ENCODE measurements around the gene DDX28.
A peak's percentile ranks its signal among the peaks of the same experiment; 100 is the strongest.

Gene DDX28, protein sequence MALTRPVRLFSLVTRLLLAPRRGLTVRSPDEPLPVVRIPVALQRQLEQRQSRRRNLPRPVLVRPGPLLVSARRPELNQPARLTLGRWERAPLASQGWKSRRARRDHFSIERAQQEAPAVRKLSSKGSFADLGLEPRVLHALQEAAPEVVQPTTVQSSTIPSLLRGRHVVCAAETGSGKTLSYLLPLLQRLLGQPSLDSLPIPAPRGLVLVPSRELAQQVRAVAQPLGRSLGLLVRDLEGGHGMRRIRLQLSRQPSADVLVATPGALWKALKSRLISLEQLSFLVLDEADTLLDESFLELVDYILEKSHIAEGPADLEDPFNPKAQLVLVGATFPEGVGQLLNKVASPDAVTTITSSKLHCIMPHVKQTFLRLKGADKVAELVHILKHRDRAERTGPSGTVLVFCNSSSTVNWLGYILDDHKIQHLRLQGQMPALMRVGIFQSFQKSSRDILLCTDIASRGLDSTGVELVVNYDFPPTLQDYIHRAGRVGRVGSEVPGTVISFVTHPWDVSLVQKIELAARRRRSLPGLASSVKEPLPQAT
- total RNA-seq = 21.2 to 26.5 reads per million in 2 donors

GRCh38 chr16:68022728-68023537 is at the start of gene DDX28, which contains the start of gene DUS2:
DDX28 (minus strand) TSS chr16:68023232; CDS start chr16:68023202, 30 bp downstream.
DUS2 (plus strand) TSS chr16:68023284; CDS start chr16:68038024, 14,740 bp downstream.
- DNase-seq = peak; percentile 91

DNA sequence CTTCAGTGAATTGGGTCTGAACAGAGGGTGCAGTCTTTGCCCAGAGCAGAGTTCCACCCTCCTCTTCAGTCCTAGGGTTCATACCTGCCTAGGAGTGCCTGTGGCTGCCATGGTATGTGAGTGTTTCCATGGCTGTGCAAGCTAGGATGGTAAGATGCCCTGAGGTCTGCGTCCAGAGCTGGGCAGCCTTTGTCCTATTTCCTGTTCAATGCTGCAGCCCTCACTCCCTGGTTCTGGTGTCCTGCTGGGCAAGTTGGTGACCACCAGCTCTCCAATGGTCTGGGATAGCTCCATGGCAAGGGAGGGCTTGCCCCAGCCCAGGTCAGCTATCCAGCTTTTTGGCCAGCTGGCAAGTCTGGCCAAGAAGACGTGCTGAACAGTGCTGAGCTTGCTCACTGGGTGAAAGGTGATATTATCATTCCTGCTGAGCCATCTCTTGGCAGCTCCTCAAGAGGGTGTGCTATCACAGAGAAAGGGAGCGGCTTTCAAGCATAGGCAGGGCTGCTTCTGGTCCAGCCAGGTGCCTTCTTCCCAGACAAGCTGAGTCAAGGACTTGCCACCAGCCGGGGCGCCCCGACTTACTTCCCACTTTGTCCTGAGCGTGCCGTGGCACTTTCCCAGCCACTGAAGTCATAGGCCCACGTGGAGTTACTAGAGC is 49.1 kb upstream of the DDX28 start:
- DNase-seq = no peak

DNA sequence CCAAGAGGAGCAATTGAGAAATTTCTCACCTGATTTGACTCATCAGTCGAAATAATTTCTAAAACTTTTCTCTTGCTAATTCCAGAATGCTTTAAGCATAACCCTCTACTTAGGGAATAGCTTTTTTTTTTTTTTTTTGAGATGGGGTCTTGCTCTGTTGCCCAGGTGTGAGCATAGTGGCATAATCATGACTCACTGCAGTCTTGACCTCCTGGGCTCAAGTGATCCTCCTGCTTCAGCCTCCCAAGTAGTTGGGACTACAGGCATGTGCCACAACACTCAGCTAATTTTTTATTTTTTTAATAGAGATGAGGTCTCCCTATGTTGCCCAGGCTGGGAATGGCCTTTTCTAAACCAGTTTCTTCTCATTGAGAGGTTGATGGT is 48.5 kb upstream of the DDX28 start:
- DNase-seq = no peak

GRCh38 chr16:68070806-68071517 is 47.9 kb upstream of the DDX28 start:
- no peak for DNase-seq

- no peak for DNase-seq
Measured at GRCh38 chr16:68070249-68070730, 47.3 kb upstream of the DDX28 start.

- DNase-seq = no peak
Measured at GRCh38 chr16:68069511-68070248, 46.6 kb upstream of the DDX28 start.

- no peak for DNase-seq
Measured at GRCh38 chr16:68068926-68069325, 45.9 kb upstream of the DDX28 start.

DNA sequence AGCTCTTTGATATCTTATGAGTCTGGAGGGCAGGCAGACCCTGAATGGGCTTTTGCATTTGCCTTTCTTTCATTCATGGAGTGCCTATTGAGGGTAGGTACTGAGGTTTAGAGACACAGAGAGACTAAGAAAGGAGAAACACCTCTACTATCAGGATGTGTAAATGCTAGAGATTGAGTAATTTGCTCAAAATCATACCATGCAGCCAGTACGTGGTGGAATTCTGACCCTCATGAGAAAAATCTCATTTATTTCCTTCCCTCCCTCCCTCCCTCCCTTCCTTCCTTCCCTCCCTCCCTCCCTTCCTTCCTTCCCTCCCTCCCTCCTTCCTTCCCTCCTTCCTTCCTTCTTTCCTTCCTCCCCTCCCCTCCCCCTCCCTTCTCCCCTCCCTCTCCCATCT is 43.7 kb upstream of the DDX28 start:
- no peak for DNase-seq

DNA sequence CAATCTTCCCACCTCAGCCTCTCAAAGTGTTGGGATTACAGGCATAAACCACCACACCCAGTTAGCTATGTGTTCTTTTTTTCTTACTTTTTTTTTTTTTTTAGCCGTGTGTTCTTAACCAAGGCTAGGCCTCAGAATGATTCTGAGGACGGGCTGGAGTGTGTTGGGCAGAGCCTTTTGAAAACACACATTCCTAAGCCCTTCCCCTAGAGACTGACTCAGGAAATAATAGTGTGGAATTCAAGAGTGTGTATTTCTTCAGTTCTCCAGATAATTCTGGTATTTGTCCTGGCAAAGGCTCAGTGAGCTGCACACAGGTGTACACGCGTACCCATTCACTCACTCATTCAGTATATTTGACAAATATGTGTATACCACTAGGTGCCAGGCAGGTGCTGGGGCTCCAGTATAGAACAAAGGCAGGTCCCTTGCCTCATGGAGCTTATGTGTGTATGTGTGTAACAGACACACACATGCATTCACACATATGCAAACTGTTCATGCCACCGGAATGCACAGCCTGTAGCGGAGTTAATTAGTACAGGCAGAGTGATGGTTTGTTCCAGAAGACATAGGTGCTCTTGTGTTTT is 42.8 kb upstream of the DDX28 start:
- DNase-seq = no peak

GRCh38 chr16:68064791-68065365 is 41.8 kb upstream of the DDX28 start:
- no peak for DNase-seq

DNA sequence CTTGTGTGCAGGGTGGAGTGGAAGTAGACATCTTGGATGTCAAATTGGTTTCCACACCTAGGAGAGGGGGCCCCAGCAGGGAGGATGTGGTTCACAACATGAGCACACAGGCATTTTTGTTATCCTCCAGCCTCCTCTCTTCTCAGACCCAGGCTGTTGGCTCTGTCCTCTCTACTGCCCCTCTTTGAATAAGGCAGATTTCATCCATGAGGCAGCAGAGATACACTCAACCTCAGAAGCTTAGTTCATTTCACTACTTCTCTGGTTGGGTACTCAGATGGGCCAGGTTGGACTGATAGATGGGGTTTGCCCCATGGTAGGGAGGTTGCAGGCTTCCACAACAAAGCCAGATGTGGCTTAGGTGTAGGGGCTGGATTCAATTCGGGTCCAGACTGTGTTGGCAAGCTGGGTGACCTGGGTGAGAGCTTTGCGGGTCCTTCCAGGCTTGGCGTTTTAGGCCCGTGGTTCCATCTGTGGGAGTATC is 39.9 kb upstream of the DDX28 start:
- no peak for DNase-seq

DNA sequence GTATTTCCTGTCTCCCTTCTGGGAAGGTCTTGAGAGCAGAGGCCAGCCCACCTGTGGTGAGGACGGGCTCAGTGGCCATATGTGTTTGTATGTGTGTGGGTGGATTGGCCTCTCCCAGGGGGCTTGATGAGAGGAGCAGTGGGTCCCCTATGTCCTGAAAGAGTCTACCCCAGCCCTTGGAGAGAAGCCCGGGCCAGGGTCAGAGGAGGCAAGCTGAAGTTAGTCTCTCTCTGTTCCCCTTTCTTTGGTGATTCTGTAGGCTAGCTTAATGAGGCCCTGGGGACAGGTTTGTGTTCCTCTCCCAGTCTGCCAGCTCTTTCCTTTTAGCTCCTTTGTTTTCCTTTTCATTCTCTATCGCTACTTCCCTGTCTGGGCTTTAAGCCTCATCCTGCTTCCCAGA is 38.4 kb upstream of the DDX28 start:
- no peak for DNase-seq

- DNase-seq = no peak
Measured at GRCh38 chr16:68059804-68060203, 36.8 kb upstream of the DDX28 start.

DNA sequence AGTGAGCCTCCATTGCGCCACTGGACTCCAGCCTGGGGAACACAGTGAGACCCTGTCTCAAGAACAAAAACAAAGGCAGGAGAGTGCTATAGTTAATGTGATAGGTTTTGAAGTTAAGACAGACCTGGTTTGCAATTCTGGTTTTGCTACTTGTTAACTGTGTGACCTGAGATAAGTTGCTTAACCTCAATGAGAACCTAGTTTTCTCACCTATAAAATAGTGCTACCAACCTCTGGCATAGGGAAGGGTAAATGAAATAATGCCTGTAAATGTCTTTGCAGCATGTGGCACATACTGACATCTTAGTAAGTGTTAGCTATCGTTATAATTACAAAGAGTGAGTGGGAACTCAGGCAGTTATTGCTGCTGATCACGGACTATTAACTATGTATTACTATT is 32.4 kb upstream of the DDX28 start:
- no peak for DNase-seq

DNA sequence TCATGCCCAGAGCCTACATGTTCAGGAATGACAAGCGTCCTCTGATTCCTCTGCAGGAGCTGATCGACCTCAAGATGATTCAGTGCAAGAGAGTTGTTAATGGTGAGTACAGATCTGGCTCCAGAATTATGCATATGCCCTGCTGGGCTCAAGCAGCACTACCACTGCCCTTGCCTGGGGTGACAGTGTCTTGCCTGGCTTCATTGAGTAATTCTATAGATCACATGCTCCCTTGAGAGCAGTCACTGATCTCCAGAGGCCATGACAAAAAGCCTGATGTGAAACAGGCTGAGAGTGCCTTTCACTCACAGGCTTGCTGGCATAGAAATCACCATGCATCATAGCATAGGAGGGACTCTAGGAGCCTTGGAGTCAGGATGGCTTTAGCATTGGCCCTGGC is 26.4 kb upstream of the DDX28 start:
- no peak for DNase-seq

DNA sequence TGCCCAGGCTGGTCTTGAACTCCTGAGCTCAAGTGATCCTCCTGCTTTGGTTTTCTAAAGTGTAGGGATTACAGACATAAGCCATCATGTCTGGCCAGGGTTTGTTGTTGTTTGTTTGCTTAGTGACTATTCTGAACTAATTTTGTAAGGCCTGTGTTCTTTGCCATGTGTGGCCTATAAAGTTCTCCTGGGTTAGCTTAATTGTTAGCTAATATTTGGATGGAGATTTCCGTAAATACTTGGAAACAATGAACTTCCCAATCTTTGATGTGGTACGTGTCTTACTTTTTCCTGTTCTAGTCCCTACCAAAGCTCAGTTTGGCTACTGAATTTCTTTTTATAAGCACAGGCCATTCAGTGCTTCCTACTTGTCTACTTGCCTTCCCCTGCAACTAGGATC is 25.0 kb upstream of the DDX28 start:
- DNase-seq = no peak

- DNase-seq = no peak
Measured at GRCh38 chr16:68046106-68046505, 23.1 kb upstream of the DDX28 start.

DNA sequence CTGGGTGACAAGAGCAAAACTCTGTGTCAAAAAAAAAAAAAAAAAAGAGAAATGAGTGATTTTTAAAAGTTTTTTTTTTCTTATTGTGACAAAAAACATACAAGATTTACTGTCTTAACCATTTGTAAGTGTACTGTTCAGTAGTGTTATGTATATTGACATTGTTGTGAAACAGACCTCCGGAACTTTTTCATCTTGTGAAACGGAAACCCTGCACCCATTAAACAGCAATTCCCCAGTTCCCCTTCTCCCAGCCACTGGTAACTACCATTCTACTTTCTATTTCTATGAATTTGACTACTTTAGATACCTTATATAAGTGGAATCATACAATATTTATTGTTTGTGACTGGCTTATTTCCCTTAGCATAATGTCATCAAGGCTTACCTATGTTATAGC is 18.8 kb upstream of the DDX28 start:
- DNase-seq = no peak

DNA sequence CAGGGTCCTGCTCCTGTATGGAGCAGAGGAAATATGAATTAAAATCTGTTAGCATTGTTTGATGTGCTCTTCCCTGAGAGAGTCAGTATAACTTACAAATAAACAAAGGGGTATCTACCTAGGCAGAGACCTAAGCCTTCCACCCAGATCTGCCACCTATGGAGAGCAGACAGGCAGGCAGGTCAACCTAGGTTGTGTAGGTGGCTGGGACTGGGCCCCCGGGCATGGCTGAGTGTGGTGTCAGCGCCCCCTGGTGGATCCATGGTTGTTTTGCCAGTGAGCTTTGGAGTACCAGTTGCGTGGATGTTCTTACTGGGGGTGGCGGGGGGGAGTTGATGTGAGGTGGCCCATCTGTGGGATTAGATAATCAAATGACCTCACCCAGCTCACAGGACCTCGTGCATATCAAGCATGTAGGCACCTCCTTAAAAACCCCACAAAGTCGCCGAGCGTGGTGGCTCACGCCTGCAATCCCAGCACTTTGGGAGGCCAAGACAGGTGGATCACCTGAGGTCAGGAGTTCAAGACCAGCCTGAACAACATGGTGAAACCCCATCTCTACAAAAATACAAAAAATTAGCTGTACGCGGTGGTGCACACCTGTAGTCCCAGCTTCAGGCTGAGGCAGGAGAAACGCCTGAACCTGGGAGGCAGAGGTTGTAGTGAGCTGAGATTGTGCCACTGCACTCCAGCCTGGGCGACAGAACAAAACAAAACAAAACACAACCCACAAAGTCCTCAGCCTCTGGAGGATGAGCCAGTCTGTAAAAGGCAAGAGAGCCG is 17.7 kb upstream of the DDX28 start:
- peak; percentile 35 for DNase-seq

All from activated gamma-delta T cell (primary cell).